Rectal smooth muscle tissue (tissue), 1 donor: Measurements from ENCODE around the gene CLBA1.
"Not testable (repeated sequence)": the region's sequence is repeated elsewhere in the genome, so short reads cannot be mapped to it uniquely, and the experiment has no call there.

Experiments used
- H3K27ac ChIP-seq: one replicate; pipeline ENCODE4 v1.7.0; 2013; ENCODE audit warnings: low read depth, low read length, inconsistent platforms
- H3K27me3 ChIP-seq: one replicate; pipeline ENCODE4 v1.7.0; 2013; ENCODE audit warnings: low read length; ENCODE audit not compliant: control insufficient read depth, insufficient read depth
- H3K36me3 ChIP-seq: one replicate; pipeline ENCODE4 v1.7.0; 2013; ENCODE audit warnings: low read length; ENCODE audit not compliant: control insufficient read depth, insufficient read depth
- H3K4me1 ChIP-seq: one replicate; pipeline ENCODE4 v1.7.0; 2013; ENCODE audit warnings: low read length; ENCODE audit not compliant: control insufficient read depth, insufficient read depth
- H3K4me3 ChIP-seq: one replicate; pipeline ENCODE4 v1.7.0; 2013; ENCODE audit warnings: low read length
- H3K9ac ChIP-seq: one replicate; pipeline ENCODE4 v1.7.0; 2013; ENCODE audit warnings: low read length

CLBA1 gene

DNA sequence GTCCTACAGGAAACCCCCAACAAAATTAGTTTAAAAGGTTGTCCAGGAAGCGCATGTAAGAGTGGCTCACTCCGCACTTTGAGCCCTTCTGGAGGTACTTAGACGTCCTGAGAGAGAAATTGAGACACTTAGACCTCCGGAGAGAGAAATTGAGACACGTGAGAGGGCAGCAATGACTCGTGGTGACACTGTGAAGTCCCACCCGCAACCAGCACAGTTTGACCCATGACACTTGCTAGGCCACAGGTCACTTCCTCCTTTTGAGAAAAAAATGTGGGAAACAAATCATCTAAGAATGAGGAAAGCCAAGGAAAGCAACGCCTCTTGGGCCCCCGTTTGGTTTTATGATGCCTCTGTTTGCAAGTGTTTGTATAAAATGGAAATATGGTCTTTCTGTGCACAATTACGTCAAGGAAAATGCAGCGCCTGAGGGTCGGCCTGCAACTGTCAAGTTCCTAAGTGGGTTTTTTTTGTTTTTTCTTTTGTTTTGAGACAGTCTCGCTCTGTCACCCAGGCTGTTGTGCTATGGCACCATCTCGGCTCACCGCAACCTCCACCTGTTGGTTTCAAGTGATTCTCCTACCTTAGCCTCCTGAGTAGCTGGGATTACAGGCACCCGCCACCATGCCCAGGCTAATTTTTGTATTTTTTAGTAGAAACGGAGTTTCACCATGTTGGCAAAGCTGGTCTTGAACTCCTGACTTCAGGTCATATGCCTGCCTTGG lies 48.9 kb downstream of the CLBA1 start:
- H3K9ac ChIP-seq, result no peak overlapping the region
- no peak overlapping the region for H3K27ac ChIP-seq
- no peaks in the 10 kb centered on the region for H3K4me1 ChIP-seq
- no peaks in the 10 kb centered on the region for H3K27me3 ChIP-seq
- no peak overlapping the region for H3K4me3 ChIP-seq
- no peaks in the 10 kb centered on the region for H3K36me3 ChIP-seq

GRCh38 chr14:105035616-105036015 lies 50.0 kb downstream of the CLBA1 start:
- not testable (repeated sequence) for H3K4me3 ChIP-seq, H3K9ac ChIP-seq, H3K27ac ChIP-seq, H3K36me3 ChIP-seq, H3K4me1 ChIP-seq, H3K27me3 ChIP-seq

DNA sequence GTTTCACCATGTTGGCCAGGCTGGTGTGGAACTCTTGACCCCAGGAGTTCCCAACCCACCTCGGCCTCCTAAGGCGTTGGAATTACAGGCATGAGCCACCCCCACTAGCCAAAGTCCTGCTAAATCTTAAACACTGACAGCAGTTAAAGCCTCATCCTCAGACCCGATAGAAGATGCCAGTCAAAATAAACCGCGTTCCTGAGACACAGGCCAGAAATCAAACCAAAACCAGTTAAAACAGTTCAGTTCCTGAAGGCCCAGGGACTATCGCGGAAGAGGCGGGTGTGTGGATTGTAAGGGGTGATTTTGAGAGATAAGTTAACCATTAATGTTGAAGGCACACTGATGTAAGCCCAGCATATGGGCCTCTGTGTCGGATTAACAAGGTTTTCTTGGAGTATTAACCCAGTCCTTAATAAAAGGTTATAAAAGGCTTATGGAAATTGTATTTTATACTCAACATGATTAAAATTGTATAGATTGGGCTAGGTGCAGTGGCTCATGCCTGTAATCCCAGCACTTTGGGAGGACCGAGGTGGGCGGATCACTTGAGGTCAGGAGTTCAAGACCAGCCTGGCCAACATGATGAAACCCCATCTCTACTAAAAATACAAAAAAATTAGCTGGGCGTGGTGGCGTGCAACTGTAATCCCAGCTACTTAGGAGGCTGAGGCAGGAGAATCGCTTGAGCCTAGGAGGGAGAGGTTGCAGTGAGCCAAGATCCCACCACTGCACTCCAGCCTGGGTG lies 54.0 kb downstream of the CLBA1 start:
- Histone ChIP-seq H3K9ac (no peak overlapping the region), H3K4me1 (no peaks in the 10 kb centered on the region), H3K36me3 (no peaks in the 10 kb centered on the region), H3K27me3 (no peaks in the 10 kb centered on the region), H3K27ac (no peak overlapping the region), H3K4me3 (no peak overlapping the region)

- Histone ChIP-seq H3K4me3 (no peak overlapping the region), H3K27ac (no peak overlapping the region), H3K36me3 (no peaks in the 10 kb centered on the region), H3K27me3 (no peaks in the 10 kb centered on the region), H3K4me1 (peaks cover 2% of the 10 kb centered on the region), H3K9ac (no peak overlapping the region)
These were observed 56.5 kb downstream of the CLBA1 start for GRCh38 chr14:105041841-105042765.

GRCh38 chr14:105042813-105043212 lies 57.2 kb downstream of the CLBA1 start:
- H3K27me3 ChIP-seq, result no peaks in the 10 kb centered on the region
- H3K27ac ChIP-seq, result no peak overlapping the region
- H3K36me3 ChIP-seq, result no peaks in the 10 kb centered on the region
- no peak overlapping the region for H3K4me3 ChIP-seq
- peaks cover 2% of the 10 kb centered on the region for H3K4me1 ChIP-seq
- no peak overlapping the region for H3K9ac ChIP-seq

DNA sequence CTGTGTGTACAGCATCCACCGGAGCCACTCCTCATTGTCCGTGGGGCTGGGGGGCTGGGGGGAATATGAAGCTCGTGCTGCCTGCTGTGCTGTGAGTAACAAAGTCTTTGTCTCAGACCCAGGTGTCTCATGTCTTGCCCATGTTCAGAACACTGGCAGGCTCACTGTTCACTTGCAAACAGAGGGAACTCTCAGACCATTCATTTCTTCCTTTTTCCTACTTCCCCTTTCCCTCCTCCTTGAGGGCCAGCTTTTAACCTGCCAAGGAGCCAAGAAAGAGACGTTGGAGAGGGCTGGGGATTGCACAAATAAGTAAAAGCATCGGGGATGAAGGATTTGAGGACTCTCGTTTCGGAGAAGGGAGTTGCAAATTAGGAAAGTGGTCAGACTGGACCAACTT lies 58.1 kb downstream of the CLBA1 start:
- Histone ChIP-seq H3K27me3 (no peaks in the 10 kb centered on the region), H3K9ac (no peak overlapping the region), H3K27ac (no peak overlapping the region), H3K36me3 (no peaks in the 10 kb centered on the region), H3K4me1 (peaks cover 2% of the 10 kb centered on the region), H3K4me3 (no peak overlapping the region)
